Activated B cell treated with CpG ODN at 0.5 μM for 24 hours (primary cell): ENCODE measurements around the gene XPA. TPM values are rescaled to one million over a fixed set of nuclear protein-coding genes. Genes with fewer than 3 reads are reported as not detected.
"Not testable (repeated sequence)": the region's sequence is repeated elsewhere in the genome, so short reads cannot be mapped to it uniquely, and the experiment has no call there.

Experiments used
- ATAC-seq: fragments of 200-7000 bp; cut with Tn5 transposase; one replicate; pipeline ENCODE4 v1.10.0; 2021; ENCODE audit warnings: low read depth, mild to moderate bottlenecking, moderate library complexity
- CTCF ChIA-PET: fragments of 350-600 bp; sonication (Branson Sonifier 250); formaldehyde crosslinking; loops from one replicate; lab custom pipeline; 2021; ENCODE audit warnings: antibody characterized with exemption; lab: Charles Lee
- POLR2A ChIA-PET: fragments of 350-600 bp; sonication (Branson Sonifier 250); formaldehyde crosslinking; loops from one replicate; lab custom pipeline; 2021; ENCODE audit warnings: antibody characterized with exemption; lab: Charles Lee
- DNase-seq: peaks from one replicate; pipeline ENCODE4 v3.0.0; 2022
- H3K27ac Mint-ChIP-seq: one replicate; pipeline ENCODE4 v1.8.0; 2020; ENCODE audit warnings: mixed read lengths
- H3K27me3 Mint-ChIP-seq: one replicate; pipeline ENCODE4 v1.8.0; 2021; ENCODE audit warnings: mixed read lengths
- H3K36me3 Mint-ChIP-seq: one replicate; pipeline ENCODE4 v1.8.0; 2021; ENCODE audit warnings: low read depth, mixed read lengths
- H3K4me1 Mint-ChIP-seq: one replicate; pipeline ENCODE4 v1.8.0; 2021; ENCODE audit warnings: mixed read lengths
- H3K4me3 Mint-ChIP-seq: one replicate; pipeline ENCODE4 v1.8.0; 2020; ENCODE audit warnings: mild to moderate bottlenecking, mixed read lengths
- H3K9me3 Mint-ChIP-seq: one replicate; pipeline ENCODE4 v1.8.0; 2020; ENCODE audit warnings: mixed read lengths
- intact Hi-C: fragments of 100-400 bp; cut with micrococcal nuclease; formaldehyde crosslinking; loops from one replicate; pipeline ENCODE4 v1.15.1; 2024
- total RNA-seq: library from RNA; stranded (reverse); gene quantifications from 2 replicates; pipeline ENCODE4 v1.2.3, GENCODE V29; 2022
- TF ChIP-seq, protein P1 (sequence below): fragments of 200-600 bp; IDR thresholded peaks from one replicate; pipeline ENCODE4 v1.8.0; 2022; ENCODE audit warnings: antibody characterized with exemption, mild to moderate bottlenecking

XPA gene
- total RNA-seq, 1 donor from 2014 or later, result 18.1 TPM

DNA sequence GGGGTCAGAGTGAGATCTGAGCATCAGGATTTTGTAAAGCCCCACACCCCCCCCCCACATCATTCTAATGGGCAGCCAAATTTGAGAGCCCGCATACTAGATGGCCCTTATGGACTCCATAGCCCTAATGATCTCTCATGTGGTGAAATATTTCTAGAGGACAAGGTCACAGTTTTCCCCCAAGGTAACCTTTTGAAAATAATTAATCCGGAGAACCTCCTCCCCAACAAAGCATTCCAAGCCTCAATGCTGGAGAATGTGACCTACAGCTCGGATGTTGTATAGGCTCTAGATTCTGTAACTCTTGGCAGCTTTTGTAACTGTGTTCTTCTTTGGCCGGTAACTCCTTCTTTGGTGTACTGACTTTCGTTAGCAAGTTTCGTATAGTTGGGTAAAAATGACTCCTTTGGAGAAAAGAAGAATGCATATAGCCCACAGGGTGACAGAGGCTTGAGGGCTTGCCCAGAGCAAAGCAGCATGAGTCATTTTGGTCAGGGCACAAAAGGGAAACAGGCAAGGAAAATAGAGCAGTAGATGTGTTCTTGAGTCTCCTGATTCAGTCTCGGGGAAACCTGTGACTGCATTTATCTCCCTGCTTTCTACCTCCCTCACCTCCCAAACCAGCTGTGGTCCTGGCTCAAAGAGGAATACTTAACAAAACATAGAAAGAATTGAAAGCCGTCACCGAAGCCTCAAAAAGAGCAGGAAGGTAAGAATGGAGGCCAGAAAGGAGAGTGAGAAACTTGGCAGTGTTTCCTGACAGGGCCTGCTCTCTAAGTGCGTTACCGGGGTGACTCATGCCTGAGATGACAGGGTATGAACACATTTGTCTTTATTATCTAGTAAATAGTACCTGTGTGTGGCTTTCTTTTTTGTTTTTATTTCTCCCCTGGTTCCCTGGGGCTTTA, 6.6 kb upstream of the XPA start:
- Mint-ChIP-seq H3K27me3 (peaks cover 23% of the 10 kb centered on the region), H3K36me3 (no peaks in the 10 kb centered on the region), H3K27ac (no peak overlapping the region), H3K4me3 (no peak overlapping the region), H3K9me3 (peaks cover 2% of the 10 kb centered on the region), H3K4me1 (peaks cover 15% of the 10 kb centered on the region)
- CTCF ChIA-PET, result interaction anchor here (0.6 to 1.6 kb wide), 3 partner anchors 11 to 197 kb away, joined by 3 read pairs; no protein-coding TSS in a partner anchor
- ATAC-seq (no peak), DNase-seq (no peak)
- TF ChIP-seq, protein P1, sequence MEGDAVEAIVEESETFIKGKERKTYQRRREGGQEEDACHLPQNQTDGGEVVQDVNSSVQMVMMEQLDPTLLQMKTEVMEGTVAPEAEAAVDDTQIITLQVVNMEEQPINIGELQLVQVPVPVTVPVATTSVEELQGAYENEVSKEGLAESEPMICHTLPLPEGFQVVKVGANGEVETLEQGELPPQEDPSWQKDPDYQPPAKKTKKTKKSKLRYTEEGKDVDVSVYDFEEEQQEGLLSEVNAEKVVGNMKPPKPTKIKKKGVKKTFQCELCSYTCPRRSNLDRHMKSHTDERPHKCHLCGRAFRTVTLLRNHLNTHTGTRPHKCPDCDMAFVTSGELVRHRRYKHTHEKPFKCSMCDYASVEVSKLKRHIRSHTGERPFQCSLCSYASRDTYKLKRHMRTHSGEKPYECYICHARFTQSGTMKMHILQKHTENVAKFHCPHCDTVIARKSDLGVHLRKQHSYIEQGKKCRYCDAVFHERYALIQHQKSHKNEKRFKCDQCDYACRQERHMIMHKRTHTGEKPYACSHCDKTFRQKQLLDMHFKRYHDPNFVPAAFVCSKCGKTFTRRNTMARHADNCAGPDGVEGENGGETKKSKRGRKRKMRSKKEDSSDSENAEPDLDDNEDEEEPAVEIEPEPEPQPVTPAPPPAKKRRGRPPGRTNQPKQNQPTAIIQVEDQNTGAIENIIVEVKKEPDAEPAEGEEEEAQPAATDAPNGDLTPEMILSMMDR, result no peak
- intact Hi-C loops, result no loop called here
- POLR2A ChIA-PET, result no interaction called here

DNA sequence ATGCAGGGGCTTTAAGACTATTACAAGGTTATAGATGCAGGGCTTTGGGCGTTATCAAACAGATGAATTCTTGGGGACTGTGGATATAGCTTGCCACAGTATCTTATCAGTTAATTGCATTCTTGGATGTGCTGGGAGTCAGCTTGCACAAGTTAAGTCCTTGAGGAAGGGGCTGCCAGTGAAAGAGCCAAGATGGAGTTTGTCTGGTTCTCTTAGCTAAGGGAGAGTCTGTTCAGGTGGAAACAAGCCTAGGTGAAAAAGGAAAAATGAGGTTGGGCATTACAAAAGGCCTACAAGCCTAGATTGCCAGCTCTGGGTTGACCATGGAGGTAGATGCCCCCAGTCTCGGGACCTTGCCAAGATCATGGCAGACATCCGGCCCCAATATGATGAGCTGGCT, 2.7 kb upstream of the XPA start:
- H3K9me3 Mint-ChIP-seq, CTCF ChIA-PET, H3K36me3 Mint-ChIP-seq, DNase-seq, H3K27me3 Mint-ChIP-seq, ATAC-seq: not testable (repeated sequence)
- POLR2A ChIA-PET, result interaction anchor here (1.5 to 3.8 kb wide), 2 partner anchors 66 to 283 kb away, joined by 3 to 26 read pairs; partner anchors contain the start of genes ANP32B, NCBP1 and TSTD2
- intact Hi-C loops, result loop anchor here (5.0 to 10.0 kb wide), 4 partner anchors 152 to 1095 kb away; partner anchors contain the start of genes ANKS6, FOXE1, NANS and ZNF510
- Mint-ChIP-seq H3K27ac (peak overlapping the region; percentile 71), H3K4me1 (peaks cover 43% of the 10 kb centered on the region), H3K4me3 (peak overlapping the region; percentile 75)

DNA sequence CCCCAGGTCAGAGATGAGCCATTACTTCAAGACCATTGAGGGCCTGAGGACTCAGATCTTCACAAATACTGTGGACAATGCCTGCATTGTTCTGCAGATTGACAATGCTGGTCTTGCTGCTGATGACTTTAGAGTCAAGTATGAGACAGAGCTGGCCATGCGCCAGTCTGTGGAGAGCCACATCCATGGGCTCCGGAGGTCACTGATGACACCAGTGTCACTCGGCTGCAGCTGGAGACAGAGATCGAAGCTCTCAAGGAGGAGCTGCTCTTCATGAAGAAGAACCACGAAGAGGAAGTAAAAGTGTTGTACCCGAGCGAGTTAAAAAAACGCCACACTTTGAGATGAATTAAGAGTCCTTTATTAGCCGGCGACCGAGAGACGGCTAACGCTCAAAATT, 2.1 kb upstream of the XPA start:
- H3K36me3 Mint-ChIP-seq, H3K9me3 Mint-ChIP-seq, DNase-seq, CTCF ChIA-PET, H3K27me3 Mint-ChIP-seq, ATAC-seq: not testable (repeated sequence)
- Mint-ChIP-seq H3K4me1 (peaks cover 49% of the 10 kb centered on the region), H3K4me3 (peak overlapping the region; percentile 75), H3K27ac (peak overlapping the region; percentile 71)
- POLR2A ChIA-PET, result interaction anchor here (1.5 to 3.8 kb wide), 2 partner anchors 65 to 284 kb away, joined by 3 to 26 read pairs; partner anchors contain the start of genes ANP32B, NCBP1 and TSTD2
- intact Hi-C loops, result loop anchor here (5.0 to 10.0 kb wide), 4 partner anchors 153 to 1096 kb away; partner anchors contain the start of genes ANKS6, FOXE1, NANS and ZNF510

DNA sequence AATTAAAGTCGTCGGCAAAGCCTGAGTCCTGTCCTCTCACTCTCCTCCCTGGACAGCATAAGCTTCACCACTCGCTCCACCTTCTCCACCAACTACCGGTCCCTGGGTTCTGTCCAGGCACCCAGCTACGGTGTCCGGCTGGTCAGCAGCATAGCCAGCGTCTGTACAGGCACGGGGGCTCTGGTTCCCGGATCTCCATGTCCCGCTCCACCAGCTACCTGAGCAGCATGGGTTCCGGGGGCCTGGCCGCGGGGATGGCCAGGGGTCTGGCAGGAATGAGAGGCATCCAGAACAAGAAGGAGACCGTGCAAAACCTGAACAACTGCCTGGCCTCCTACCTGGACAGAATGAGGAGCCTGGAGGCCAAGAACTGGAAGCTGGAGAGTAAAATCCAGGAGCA, 1.7 kb upstream of the XPA start:
- ChIA-PET CTCF (no interaction called here), POLR2A (interaction anchor here (1.5 to 3.8 kb wide), 2 partner anchors 65 to 284 kb away, joined by 3 to 26 read pairs; partner anchors contain the start of genes ANP32B, NCBP1 and TSTD2)
- DNase-seq, result no peak
- no peak for ATAC-seq
- intact Hi-C loops, result loop anchor here (5.0 to 10.0 kb wide), 4 partner anchors 153 to 1096 kb away; partner anchors contain the start of genes ANKS6, FOXE1, NANS and ZNF510
- H3K4me1 Mint-ChIP-seq, result peaks cover 53% of the 10 kb centered on the region
- peak overlapping the region; percentile 71 for H3K27ac Mint-ChIP-seq
- peak overlapping the region; percentile 75 for H3K4me3 Mint-ChIP-seq
- H3K9me3 Mint-ChIP-seq, result peaks cover 2% of the 10 kb centered on the region
- TF ChIP-seq, protein P1, result no peak
- peaks cover 5% of the 10 kb centered on the region for H3K27me3 Mint-ChIP-seq
- peaks cover 4% of the 10 kb centered on the region for H3K36me3 Mint-ChIP-seq

DNA sequence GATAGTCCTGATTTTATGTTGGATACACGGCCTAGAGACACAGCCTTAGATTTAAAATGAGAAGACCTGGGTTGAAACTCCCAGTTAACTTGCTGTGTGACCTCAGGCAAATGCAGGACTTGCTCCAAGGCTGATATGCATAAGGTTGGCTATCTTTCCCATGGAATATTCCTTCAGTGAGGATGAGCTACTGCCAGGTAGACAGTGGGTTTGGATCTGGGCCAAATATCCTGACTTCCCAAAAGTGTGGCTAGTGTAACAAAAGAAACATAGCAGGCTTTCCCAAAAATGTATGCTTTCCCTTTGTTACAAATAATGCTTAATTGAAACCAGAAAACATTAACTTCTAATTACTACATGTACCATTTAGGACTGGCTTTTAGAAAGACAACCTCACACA, 697 bp upstream of the XPA start:
- TF ChIP-seq, protein P1, result no peak
- H3K9me3 Mint-ChIP-seq, result peaks cover 2% of the 10 kb centered on the region
- peaks cover 12% of the 10 kb centered on the region for H3K36me3 Mint-ChIP-seq
- peak overlapping the region; percentile 90 for H3K4me3 Mint-ChIP-seq
- H3K27ac Mint-ChIP-seq, result peak overlapping the region; percentile 94
- ChIA-PET POLR2A (interaction anchor here (0.5 to 3.8 kb wide), 5 partner anchors 15 to 285 kb away, joined by 3 to 31 read pairs (median 6); partner anchors contain the start of genes ANP32B, NCBP1 and TSTD2), CTCF (interaction anchor here (0.9 kb wide), 1 partner anchor 225 kb away, joined by 3 read pairs; the partner anchor contains the start of gene TRMO)
- intact Hi-C loops, result loop anchor here (1.0 to 10.0 kb wide), 9 partner anchors 12 to 1097 kb away; partner anchors contain the start of genes ANKS6, ANP32B, FOXE1 and NANS
- peaks cover 5% of the 10 kb centered on the region for H3K27me3 Mint-ChIP-seq
- no peak for DNase-seq
- ATAC-seq, result no peak
- peaks cover 60% of the 10 kb centered on the region for H3K4me1 Mint-ChIP-seq
